ENCODE data around the gene MATCAP1. TPM values are rescaled to one million over a fixed set of nuclear protein-coding genes. Genes with fewer than 3 reads are reported as not detected.
A peak's percentile ranks its signal among the peaks of the same experiment; 100 is the strongest.

MATCAP1 gene
- total and polyA plus RNA-seq, 2 of the 13 experiments (the other 11 are each of a cell fraction or from before 2014, with no cell fraction given): 11.2 to 24.5 TPM

- peak; percentile 13; the same call in 1 of the 2 replicates for TF ChIP-seq RAD21 (CRISPR knock-in tag; IDR thresholded peaks at IDR 0.05)
- TF ChIP-seq ISX (CRISPR knock-in tag; conservative IDR thresholded peaks at IDR 0.05): no peak
- TF ChIP-seq NPAS2 (CRISPR knock-in tag; IDR thresholded peaks at IDR 0.05; ENCODE audit: borderline replicate concordance): no peak
- 0 out of 2 replicates have a peak, but pooled peaks have one; percentile 49 for TF ChIP-seq KAT8 (CRISPR knock-in tag; IDR thresholded peaks at IDR 0.05)
- TF ChIP-seq TOPORS (CRISPR knock-in tag; IDR thresholded peaks at IDR 0.05): no peak
- 0 out of 2 replicates have a peak, but pooled peaks have one; percentile 38 for TF ChIP-seq TFE3 (CRISPR knock-in tag; IDR thresholded peaks at IDR 0.05)
- no peak for TF ChIP-seq SKIL (CRISPR knock-in tag; IDR thresholded peaks at IDR 0.05; ENCODE audit: borderline replicate concordance)
- TF ChIP-seq NR2F2 (IDR thresholded peaks at IDR 0.05; ENCODE audit: borderline replicate concordance, low read depth): 0 out of 2 replicates have a peak, but pooled peaks have one; percentile 23
- peak; percentile 76; the same call in 1 of the 2 replicates for TF ChIP-seq ZFY (CRISPR knock-in tag; IDR thresholded peaks at IDR 0.05)
- TF ChIP-seq NFE2L2 (IDR thresholded peaks at IDR 0.05; ENCODE audit: low read length): peak; percentile 74
- TF ChIP-seq ZNF614 (CRISPR knock-in tag; IDR thresholded peaks at IDR 0.05; ENCODE audit: borderline replicate concordance): peak; percentile 3; the same call in 1 of the 2 replicates
- TF ChIP-seq ZBTB37 (CRISPR knock-in tag; IDR thresholded peaks at IDR 0.05): no peak
- peak; percentile 41; the same call in 1 of the 2 replicates for TF ChIP-seq KDM2A (CRISPR knock-in tag; IDR thresholded peaks at IDR 0.05; ENCODE audit: borderline replicate concordance, low read depth)
- TF ChIP-seq CBFB (CRISPR knock-in tag; IDR thresholded peaks at IDR 0.05): peak; percentile 41; the same call in 1 of the 2 replicates
- peak; percentile 47; the same call in 1 of the 2 replicates for TF ChIP-seq MLX (CRISPR knock-in tag; IDR thresholded peaks at IDR 0.05)
- TF ChIP-seq RERE (CRISPR knock-in tag; IDR thresholded peaks at IDR 0.05; ENCODE audit: low read depth): no peak
- TF ChIP-seq CEBPG (CRISPR knock-in tag; IDR thresholded peaks at IDR 0.05): peak; percentile 21; the same call in 1 of the 2 replicates
- TF ChIP-seq THYN1 (CRISPR knock-in tag; IDR thresholded peaks at IDR 0.05; ENCODE audit: borderline replicate concordance, low read depth): no peak
These were observed 13.4 kb downstream of the MATCAP1 start, which contains the start of gene NOL3 (continued) for GRCh38 chr16:67170168-67170948.

All from HepG2 (cell line).